ENCODE measurements around the gene CACUL1.

The CACUL1 gene

GRCh38 chr10:118773041-118773440 is 18.3 kb upstream of the CACUL1 start (continued):
- TF ChIP-seq CSDC2 (CRISPR knock-in tag; IDR thresholded peaks at IDR 0.05) (no peak), ZNF565 (CRISPR knock-in tag; conservative IDR thresholded peaks at IDR 0.05; ENCODE audit: low read depth) (no peak), BACH2 (CRISPR knock-in tag; IDR thresholded peaks at IDR 0.05; ENCODE audit: borderline replicate concordance) (no peak), ZNF8 (CRISPR knock-in tag; IDR thresholded peaks at IDR 0.05) (no peak), TCF4 (CRISPR knock-in tag; IDR thresholded peaks at IDR 0.05; ENCODE audit: borderline replicate concordance) (no peak), RARB (CRISPR knock-in tag; IDR thresholded peaks at IDR 0.05) (no peak), ISL1 (CRISPR knock-in tag; IDR thresholded peaks at IDR 0.05) (no peak), ARNTL (CRISPR knock-in tag; IDR thresholded peaks at IDR 0.05; ENCODE audit: borderline replicate concordance, low read depth) (no peak)

GRCh38 chr10:118771976-118772375 is 17.2 kb upstream of the CACUL1 start:
- ATAC-seq = no peak
- TF ChIP-seq, protein P1, sequence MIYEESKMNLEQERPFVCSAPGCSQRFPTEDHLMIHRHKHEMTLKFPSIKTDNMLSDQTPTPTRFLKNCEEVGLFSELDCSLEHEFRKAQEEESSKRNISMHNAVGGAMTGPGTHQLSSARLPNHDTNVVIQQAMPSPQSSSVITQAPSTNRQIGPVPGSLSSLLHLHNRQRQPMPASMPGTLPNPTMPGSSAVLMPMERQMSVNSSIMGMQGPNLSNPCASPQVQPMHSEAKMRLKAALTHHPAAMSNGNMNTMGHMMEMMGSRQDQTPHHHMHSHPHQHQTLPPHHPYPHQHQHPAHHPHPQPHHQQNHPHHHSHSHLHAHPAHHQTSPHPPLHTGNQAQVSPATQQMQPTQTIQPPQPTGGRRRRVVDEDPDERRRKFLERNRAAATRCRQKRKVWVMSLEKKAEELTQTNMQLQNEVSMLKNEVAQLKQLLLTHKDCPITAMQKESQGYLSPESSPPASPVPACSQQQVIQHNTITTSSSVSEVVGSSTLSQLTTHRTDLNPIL (CRISPR knock-in tag; IDR thresholded peaks at IDR 0.05; ENCODE audit: low read depth) = no peak
- TF ChIP-seq ZFP3 (CRISPR knock-in tag; IDR thresholded peaks at IDR 0.05) = no peak
- no peak for TF ChIP-seq ZFP30 (CRISPR knock-in tag; IDR thresholded peaks at IDR 0.05)
- no peak for TF ChIP-seq TCF4 (CRISPR knock-in tag; IDR thresholded peaks at IDR 0.05; ENCODE audit: borderline replicate concordance)

- no peak for ATAC-seq
- no peak for TF ChIP-seq TOX (CRISPR knock-in tag; IDR thresholded peaks at IDR 0.05; ENCODE audit: borderline replicate concordance)
- no peak for TF ChIP-seq ARNTL (CRISPR knock-in tag; IDR thresholded peaks at IDR 0.05; ENCODE audit: borderline replicate concordance, low read depth)
- TF ChIP-seq CSDC2 (CRISPR knock-in tag; IDR thresholded peaks at IDR 0.05) = no peak
- TF ChIP-seq ZFP30 (CRISPR knock-in tag; IDR thresholded peaks at IDR 0.05) = no peak
- no peak for TF ChIP-seq RARB (CRISPR knock-in tag; IDR thresholded peaks at IDR 0.05)
- TF ChIP-seq TSHZ2 (CRISPR knock-in tag; IDR thresholded peaks at IDR 0.05) = no peak
Observed at GRCh38 chr10:118769898-118770600, 15.3 kb upstream of the CACUL1 start.

DNA sequence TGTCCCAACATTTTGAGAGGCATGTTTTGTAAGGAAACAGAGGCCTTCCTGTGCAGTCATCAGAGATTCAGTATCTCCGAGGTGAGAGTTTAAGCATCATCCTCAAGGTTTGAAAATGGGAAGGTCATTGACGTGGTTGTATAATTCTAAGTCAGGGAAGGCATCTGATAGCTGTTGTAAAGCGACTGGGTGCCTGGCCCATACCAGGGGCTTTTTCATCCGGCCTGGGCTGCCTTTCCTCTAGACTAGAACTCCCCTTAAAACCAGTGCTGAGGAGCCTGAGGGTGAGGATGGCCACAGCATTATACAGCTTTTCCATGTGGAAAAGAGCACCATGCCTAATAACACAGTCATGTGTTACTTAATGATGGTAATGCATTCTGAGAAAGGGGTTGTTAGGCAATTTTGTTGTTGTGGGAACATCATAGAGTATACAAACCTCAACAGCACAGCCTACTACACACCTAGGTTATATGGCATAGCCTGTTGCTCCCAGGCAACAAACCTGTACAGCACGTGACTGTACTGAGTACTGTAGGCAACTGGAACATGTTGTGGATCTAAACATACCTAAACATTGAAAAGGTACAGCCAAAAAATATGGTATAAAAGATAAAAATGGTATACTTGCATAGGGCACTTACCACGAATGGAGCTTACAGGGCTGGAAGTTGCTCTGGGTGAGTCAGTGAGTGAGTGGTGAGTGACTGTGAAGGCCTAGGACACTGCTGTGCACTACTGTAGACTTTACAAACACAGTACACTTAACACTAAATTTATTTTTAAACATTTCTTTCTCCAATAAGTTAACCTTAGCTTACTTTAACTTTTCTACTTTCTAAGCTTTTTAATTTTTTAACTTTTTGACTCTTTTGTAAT is 13.5 kb upstream of the CACUL1 start:
- no peak for TF ChIP-seq OSR1 (CRISPR knock-in tag; IDR thresholded peaks at IDR 0.05)
- TF ChIP-seq, protein P2, sequence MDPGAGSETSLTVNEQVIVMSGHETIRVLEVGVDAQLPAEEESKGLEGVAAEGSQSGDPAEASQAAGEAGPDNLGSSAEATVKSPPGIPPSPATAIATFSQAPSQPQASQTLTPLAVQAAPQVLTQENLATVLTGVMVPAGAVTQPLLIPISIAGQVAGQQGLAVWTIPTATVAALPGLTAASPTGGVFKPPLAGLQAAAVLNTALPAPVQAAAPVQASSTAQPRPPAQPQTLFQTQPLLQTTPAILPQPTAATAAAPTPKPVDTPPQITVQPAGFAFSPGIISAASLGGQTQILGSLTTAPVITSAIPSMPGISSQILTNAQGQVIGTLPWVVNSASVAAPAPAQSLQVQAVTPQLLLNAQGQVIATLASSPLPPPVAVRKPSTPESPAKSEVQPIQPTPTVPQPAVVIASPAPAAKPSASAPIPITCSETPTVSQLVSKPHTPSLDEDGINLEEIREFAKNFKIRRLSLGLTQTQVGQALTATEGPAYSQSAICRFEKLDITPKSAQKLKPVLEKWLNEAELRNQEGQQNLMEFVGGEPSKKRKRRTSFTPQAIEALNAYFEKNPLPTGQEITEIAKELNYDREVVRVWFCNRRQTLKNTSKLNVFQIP (CRISPR knock-in tag; IDR thresholded peaks at IDR 0.05; ENCODE audit: borderline replicate concordance, low read depth) = no peak
- no peak for TF ChIP-seq ZC3H10 (CRISPR knock-in tag; IDR thresholded peaks at IDR 0.05)
- no peak for TF ChIP-seq ESRRG (CRISPR knock-in tag; IDR thresholded peaks at IDR 0.05)
- TF ChIP-seq RARB (CRISPR knock-in tag; IDR thresholded peaks at IDR 0.05) = no peak
- no peak for TF ChIP-seq SNAI2 (CRISPR knock-in tag; IDR thresholded peaks at IDR 0.05)
- no peak for TF ChIP-seq PPARA (CRISPR knock-in tag; IDR thresholded peaks at IDR 0.05; ENCODE audit: borderline replicate concordance)
- no peak for TF ChIP-seq CSDC2 (CRISPR knock-in tag; IDR thresholded peaks at IDR 0.05)
- TF ChIP-seq ZFP3 (CRISPR knock-in tag; IDR thresholded peaks at IDR 0.05) = no peak
- TF ChIP-seq ARNTL (CRISPR knock-in tag; IDR thresholded peaks at IDR 0.05; ENCODE audit: borderline replicate concordance, low read depth) = no peak
- TF ChIP-seq TOX (CRISPR knock-in tag; IDR thresholded peaks at IDR 0.05; ENCODE audit: borderline replicate concordance) = no peak
- no peak for TF ChIP-seq ZNF8 (CRISPR knock-in tag; IDR thresholded peaks at IDR 0.05)
- TF ChIP-seq, protein P3, sequence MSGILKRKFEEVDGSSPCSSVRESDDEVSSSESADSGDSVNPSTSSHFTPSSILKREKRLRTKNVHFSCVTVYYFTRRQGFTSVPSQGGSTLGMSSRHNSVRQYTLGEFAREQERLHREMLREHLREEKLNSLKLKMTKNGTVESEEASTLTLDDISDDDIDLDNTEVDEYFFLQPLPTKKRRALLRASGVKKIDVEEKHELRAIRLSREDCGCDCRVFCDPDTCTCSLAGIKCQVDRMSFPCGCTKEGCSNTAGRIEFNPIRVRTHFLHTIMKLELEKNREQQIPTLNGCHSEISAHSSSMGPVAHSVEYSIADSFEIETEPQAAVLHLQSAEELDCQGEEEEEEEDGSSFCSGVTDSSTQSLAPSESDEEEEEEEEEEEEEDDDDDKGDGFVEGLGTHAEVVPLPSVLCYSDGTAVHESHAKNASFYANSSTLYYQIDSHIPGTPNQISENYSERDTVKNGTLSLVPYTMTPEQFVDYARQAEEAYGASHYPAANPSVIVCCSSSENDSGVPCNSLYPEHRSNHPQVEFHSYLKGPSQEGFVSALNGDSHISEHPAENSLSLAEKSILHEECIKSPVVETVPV (CRISPR knock-in tag; IDR thresholded peaks at IDR 0.05) = no peak
- TF ChIP-seq, protein P4, sequence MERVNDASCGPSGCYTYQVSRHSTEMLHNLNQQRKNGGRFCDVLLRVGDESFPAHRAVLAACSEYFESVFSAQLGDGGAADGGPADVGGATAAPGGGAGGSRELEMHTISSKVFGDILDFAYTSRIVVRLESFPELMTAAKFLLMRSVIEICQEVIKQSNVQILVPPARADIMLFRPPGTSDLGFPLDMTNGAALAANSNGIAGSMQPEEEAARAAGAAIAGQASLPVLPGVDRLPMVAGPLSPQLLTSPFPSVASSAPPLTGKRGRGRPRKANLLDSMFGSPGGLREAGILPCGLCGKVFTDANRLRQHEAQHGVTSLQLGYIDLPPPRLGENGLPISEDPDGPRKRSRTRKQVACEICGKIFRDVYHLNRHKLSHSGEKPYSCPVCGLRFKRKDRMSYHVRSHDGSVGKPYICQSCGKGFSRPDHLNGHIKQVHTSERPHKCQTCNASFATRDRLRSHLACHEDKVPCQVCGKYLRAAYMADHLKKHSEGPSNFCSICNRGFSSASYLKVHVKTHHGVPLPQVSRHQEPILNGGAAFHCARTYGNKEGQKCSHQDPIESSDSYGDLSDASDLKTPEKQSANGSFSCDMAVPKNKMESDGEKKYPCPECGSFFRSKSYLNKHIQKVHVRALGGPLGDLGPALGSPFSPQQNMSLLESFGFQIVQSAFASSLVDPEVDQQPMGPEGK (CRISPR knock-in tag; IDR thresholded peaks at IDR 0.05; ENCODE audit: borderline replicate concordance) = no peak
- no peak for TF ChIP-seq ZNF70 (CRISPR knock-in tag; IDR thresholded peaks at IDR 0.05)
- TF ChIP-seq, protein P1 (CRISPR knock-in tag; IDR thresholded peaks at IDR 0.05; ENCODE audit: low read depth) = no peak
- no peak for TF ChIP-seq ISL1 (CRISPR knock-in tag; IDR thresholded peaks at IDR 0.05)
- TF ChIP-seq ZFP30 (CRISPR knock-in tag; IDR thresholded peaks at IDR 0.05) = no peak
- no peak for TF ChIP-seq BACH2 (CRISPR knock-in tag; IDR thresholded peaks at IDR 0.05; ENCODE audit: borderline replicate concordance)
- no peak for TF ChIP-seq ZNF565 (CRISPR knock-in tag; conservative IDR thresholded peaks at IDR 0.05; ENCODE audit: low read depth)
- ATAC-seq = peak; percentile 21; the same call in 1 of the 3 replicates
